GM23338 (cell line): ENCODE measurements around the gene ZBTB37. TPM values are rescaled to one million over a fixed set of nuclear protein-coding genes. Genes with fewer than 3 reads are reported as not detected.
"Not testable (repeated sequence)": the region's sequence is repeated elsewhere in the genome, so short reads cannot be mapped to it uniquely, and the experiment has no call there.

Source experiments
- ATAC-seq: fragments of 200-7000 bp; cut with Tn5 transposase; 3 replicates; pipeline ENCODE4 v1.9.1; 2020
- DNase-seq: peaks from one replicate; pipeline ENCODE4 v3.0.0-alpha.2; 2015; ENCODE audit warnings: low spot score
- H2AFZ ChIP-seq: fragments of 200-600 bp; sonication (generic); 2 replicates; pipeline ENCODE4 v1.8.0; 2016; ENCODE audit warnings: antibody characterized with exemption, mild to moderate bottlenecking, moderate library complexity
- H3F3A ChIP-seq: fragments of 200-600 bp; sonication (generic); replicated peaks from 2 replicates; pipeline ENCODE4 v1.8.0; 2017; ENCODE audit warnings: antibody characterized with exemption, mixed run types, low read depth
- H3K27ac ChIP-seq: fragments of 200-600 bp; sonication (generic); 2 replicates; pipeline ENCODE4 v1.6.1; 2016; ENCODE audit warnings: low read depth
- H3K27me3 ChIP-seq: fragments of 200-600 bp; sonication (generic); 2 replicates; pipeline ENCODE4 v1.8.0; 2016; ENCODE audit warnings: mild to moderate bottlenecking, mixed run types, moderate library complexity; ENCODE audit not compliant: insufficient read depth
- H3K36me3 ChIP-seq: fragments of 200-600 bp; sonication (generic); 2 replicates; pipeline ENCODE4 v1.8.0; 2016; ENCODE audit warnings: mild to moderate bottlenecking; ENCODE audit not compliant: insufficient read depth
- H3K4me1 ChIP-seq: fragments of 200-600 bp; sonication (generic); 2 replicates; pipeline ENCODE4 v1.8.0; 2016; ENCODE audit warnings: mild to moderate bottlenecking, moderate library complexity; ENCODE audit not compliant: insufficient read depth
- H3K4me2 ChIP-seq: fragments of 200-600 bp; sonication (generic); 2 replicates; pipeline ENCODE4 v1.7.1; 2017; ENCODE audit warnings: mixed run types
- H3K4me3 ChIP-seq: fragments of 200-600 bp; sonication (generic); 2 replicates; pipeline ENCODE4 v1.6.1; 2016; ENCODE audit warnings: mixed run types
- H3K79me2 ChIP-seq: fragments of 200-600 bp; sonication (generic); replicated peaks from 2 replicates; pipeline ENCODE4 v1.8.0; 2017; ENCODE audit warnings: mild to moderate bottlenecking; ENCODE audit not compliant: insufficient read depth
- H3K9me2 ChIP-seq: fragments of 200-600 bp; sonication (generic); 2 replicates; pipeline ENCODE4 v1.8.0; 2017; ENCODE audit not compliant: insufficient read depth
- H4K20me1 ChIP-seq: fragments of 200-600 bp; sonication (generic); replicated peaks from 2 replicates; pipeline ENCODE4 v1.8.0; 2017; ENCODE audit warnings: mild to moderate bottlenecking; ENCODE audit not compliant: insufficient read depth
- H3K27ac Mint-ChIP-seq: 2 replicates; pipeline ENCODE4 v1.8.0; 2020; ENCODE audit warnings: inconsistent platforms, mild to moderate bottlenecking, moderate library complexity, mixed read lengths
- H3K27me3 Mint-ChIP-seq: 3 replicates; pipeline ENCODE4 v1.8.0; 2022; ENCODE audit warnings: low read depth, mild to moderate bottlenecking, moderate library complexity, mixed read lengths, inconsistent platforms; ENCODE audit not compliant: insufficient read depth, poor library complexity
- H3K36me3 Mint-ChIP-seq: 3 replicates; pipeline ENCODE4 v1.8.0; 2021; ENCODE audit warnings: low read depth, mild to moderate bottlenecking, inconsistent platforms, moderate library complexity, mixed read lengths
- H3K4me1 Mint-ChIP-seq: 3 replicates; pipeline ENCODE4 v1.8.0; 2020; ENCODE audit warnings: mild to moderate bottlenecking, inconsistent platforms, mixed read lengths
- H3K4me3 Mint-ChIP-seq: 3 replicates; pipeline ENCODE4 v1.8.0; 2021; ENCODE audit warnings: moderate library complexity, mild to moderate bottlenecking, inconsistent platforms, mixed read lengths
- H3K9me3 Mint-ChIP-seq: 3 replicates; pipeline ENCODE4 v1.8.0; 2020; ENCODE audit warnings: moderate library complexity, mild to moderate bottlenecking, inconsistent platforms, mixed read lengths
- CTCF ChIP-seq, 2 experiments: fragments of 200-600 bp in 1 of 2; sonication (generic) in 1 of 2; conservative IDR thresholded peaks; 2 replicates each; pipeline versions ENCODE4 v1.5.1 to v1.6.1; 2016 to 2017; ENCODE audit warnings: antibody characterized with exemption in 2 of 2, low read depth in 2 of 2, mild to moderate bottlenecking in 2 of 2, moderate library complexity in 1 of 2
- EZH2phosphoT487 ChIP-seq: fragments of 200-600 bp; sonication (generic); IDR thresholded peaks from one replicate; pipeline ENCODE4 v1.8.1; 2018; ENCODE audit warnings: antibody characterized with exemption; ENCODE audit not compliant: unreplicated experiment
- POLR2AphosphoS5 ChIP-seq: IDR thresholded peaks from 2 replicates; pipeline ENCODE4 v1.6.1; 2016; ENCODE audit warnings: antibody characterized with exemption, low read depth
- polyA plus RNA-seq: library from polyadenylated mRNA; unstranded; fragments of >200 nt; fragmentation: Nextera tagmentation; extraction: Ambion mirVana; gene quantifications from 2 replicates; pipeline ENCODE4 v1.2.1, GENCODE V29; 2016
- total RNA-seq: library from RNA; depleted of rRNA; stranded (reverse); fragments of >200 nt; shearing (Covaris generic); gene quantifications from 2 replicates; pipeline ENCODE4 v1.2.3, GENCODE V29; 2014
- TF ChIP-seq, protein P1 (sequence below): fragments of 250-450 bp; sonication (Bioruptor Pico); IDR thresholded peaks from 2 replicates; pipeline ENCODE4 v1.5.0; 2020; ENCODE audit warnings: mild to moderate bottlenecking, moderate library complexity

ZBTB37 gene
- total and polyA plus RNA-seq, 2 experiments from 2014 or later: 2.7 to 15.8 TPM

DNA sequence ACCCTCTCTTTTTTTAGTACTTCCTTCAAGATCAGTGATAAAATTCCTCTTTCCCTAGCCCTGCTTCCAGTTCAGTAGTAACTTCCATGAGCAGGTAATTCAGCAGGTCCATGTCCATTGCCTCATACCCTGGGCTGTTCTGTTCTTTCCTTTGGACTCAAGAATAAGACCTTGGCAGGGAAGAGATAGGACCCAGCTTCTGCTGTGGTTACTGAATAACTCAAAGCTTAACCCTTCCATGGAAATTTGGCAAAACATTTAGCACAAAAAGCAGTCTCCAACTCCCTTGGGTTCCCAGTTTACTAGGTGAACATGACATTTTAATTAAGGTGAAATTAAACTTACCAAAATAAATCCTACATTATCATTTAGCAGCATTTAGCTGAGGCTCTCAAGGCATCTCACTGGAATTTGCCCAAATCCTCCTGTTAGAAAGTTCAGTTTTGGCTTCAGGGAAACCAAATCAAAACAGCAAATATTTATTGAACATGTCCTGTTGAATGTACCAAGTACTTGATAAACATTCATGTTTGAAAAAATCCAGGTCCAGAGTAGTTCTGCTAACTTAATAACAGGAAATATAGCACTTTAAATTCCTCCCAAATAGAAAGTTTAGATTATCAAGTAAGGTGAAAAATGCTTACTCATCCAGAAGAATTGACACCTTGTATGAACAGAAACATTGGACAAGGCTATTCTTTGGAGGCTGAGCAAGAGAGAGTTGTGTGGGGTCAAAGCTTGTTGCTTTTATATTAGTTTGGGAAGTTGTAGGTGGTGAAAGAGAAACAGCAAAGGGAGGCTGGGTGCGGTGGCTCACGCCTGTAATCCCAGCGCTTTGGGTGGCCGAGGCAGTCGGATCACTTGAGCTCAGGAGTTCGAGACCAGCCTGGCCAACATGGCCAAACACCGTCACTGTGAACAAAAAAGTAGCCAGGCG is 57.4 kb downstream of the ZBTB37 start (continued):
- TF ChIP-seq, protein P1, sequence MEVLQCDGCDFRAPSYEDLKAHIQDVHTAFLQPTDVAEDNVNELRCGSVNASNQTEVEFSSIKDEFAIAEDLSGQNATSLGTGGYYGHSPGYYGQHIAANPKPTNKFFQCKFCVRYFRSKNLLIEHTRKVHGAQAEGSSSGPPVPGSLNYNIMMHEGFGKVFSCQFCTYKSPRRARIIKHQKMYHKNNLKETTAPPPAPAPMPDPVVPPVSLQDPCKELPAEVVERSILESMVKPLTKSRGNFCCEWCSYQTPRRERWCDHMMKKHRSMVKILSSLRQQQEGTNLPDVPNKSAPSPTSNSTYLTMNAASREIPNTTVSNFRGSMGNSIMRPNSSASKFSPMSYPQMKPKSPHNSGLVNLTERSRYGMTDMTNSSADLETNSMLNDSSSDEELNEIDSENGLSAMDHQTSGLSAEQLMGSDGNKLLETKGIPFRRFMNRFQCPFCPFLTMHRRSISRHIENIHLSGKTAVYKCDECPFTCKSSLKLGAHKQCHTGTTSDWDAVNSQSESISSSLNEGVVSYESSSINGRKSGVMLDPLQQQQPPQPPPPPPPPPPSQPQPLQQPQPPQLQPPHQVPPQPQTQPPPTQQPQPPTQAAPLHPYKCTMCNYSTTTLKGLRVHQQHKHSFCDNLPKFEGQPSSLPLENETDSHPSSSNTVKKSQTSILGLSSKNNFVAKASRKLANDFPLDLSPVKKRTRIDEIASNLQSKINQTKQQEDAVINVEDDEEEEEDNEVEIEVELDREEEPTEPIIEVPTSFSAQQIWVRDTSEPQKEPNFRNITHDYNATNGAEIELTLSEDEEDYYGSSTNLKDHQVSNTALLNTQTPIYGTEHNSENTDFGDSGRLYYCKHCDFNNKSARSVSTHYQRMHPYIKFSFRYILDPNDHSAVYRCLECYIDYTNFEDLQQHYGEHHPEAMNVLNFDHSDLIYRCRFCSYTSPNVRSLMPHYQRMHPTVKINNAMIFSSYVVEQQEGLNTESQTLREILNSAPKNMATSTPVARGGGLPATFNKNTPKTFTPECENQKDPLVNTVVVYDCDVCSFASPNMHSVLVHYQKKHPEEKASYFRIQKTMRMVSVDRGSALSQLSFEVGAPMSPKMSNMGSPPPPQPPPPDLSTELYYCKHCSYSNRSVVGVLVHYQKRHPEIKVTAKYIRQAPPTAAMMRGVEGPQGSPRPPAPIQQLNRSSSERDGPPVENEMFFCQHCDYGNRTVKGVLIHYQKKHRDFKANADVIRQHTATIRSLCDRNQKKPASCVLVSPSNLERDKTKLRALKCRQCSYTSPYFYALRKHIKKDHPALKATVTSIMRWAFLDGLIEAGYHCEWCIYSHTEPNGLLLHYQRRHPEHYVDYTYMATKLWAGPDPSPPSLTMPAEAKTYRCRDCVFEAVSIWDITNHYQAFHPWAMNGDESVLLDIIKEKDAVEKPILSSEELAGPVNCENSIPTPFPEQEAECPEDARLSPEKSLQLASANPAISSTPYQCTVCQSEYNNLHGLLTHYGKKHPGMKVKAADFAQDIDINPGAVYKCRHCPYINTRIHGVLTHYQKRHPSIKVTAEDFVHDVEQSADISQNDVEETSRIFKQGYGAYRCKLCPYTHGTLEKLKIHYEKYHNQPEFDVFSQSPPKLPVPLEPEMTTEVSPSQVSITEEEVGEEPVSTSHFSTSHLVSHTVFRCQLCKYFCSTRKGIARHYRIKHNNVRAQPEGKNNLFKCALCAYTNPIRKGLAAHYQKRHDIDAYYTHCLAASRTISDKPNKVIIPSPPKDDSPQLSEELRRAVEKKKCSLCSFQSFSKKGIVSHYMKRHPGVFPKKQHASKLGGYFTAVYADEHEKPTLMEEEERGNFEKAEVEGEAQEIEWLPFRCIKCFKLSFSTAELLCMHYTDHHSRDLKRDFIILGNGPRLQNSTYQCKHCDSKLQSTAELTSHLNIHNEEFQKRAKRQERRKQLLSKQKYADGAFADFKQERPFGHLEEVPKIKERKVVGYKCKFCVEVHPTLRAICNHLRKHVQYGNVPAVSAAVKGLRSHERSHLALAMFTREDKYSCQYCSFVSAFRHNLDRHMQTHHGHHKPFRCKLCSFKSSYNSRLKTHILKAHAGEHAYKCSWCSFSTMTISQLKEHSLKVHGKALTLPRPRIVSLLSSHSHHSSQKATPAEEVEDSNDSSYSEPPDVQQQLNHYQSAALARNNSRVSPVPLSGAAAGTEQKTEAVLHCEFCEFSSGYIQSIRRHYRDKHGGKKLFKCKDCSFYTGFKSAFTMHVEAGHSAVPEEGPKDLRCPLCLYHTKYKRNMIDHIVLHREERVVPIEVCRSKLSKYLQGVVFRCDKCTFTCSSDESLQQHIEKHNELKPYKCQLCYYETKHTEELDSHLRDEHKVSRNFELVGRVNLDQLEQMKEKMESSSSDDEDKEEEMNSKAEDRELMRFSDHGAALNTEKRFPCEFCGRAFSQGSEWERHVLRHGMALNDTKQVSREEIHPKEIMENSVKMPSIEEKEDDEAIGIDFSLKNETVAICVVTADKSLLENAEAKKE (CRISPR knock-in tag): no peak

- not testable (repeated sequence) for H3K79me2 ChIP-seq, H3F3A ChIP-seq, H3K36me3 ChIP-seq, H3K4me1 Mint-ChIP-seq, H4K20me1 ChIP-seq, H3K27me3 Mint-ChIP-seq, H3K4me3 Mint-ChIP-seq, H3K27me3 ChIP-seq, H3K27ac Mint-ChIP-seq, H3K4me2 ChIP-seq, DNase-seq, H3K36me3 Mint-ChIP-seq, H3K4me3 ChIP-seq, ATAC-seq, H3K27ac ChIP-seq, H3K9me2 ChIP-seq, H2AFZ ChIP-seq, H3K9me3 Mint-ChIP-seq
- H3K4me1 ChIP-seq: peaks cover 11% of the 10 kb centered on the region
These were observed 62.4 kb downstream of the ZBTB37 start for GRCh38 chr1:173930541-173930940.

DNA sequence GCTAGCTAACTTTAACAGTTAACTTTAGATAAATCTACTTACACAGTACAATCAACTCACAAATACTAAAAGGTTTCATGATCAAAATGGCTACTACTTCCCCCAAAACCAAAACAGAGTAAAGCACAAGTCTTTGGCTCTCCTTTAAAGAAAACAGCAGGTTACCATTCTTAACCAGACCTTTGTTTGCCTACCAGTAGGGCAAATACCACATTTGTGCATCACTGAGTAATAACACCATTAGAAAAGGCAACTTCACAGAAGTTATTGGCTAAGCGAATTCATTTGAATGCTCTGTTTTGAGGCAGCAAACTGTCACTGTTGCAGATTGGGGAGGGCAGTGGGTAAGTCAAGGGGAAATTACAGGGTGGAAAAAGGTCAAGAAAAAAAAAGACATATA is 66.3 kb downstream of the ZBTB37 start:
- H3K4me2 ChIP-seq: no peak overlapping the region
- no peak overlapping the region for H2AFZ ChIP-seq
- H3K27me3 ChIP-seq: no peaks in the 10 kb centered on the region
- no peaks in the 10 kb centered on the region for H3F3A ChIP-seq
- H3K79me2 ChIP-seq: no peaks in the 10 kb centered on the region
- peaks cover 11% of the 10 kb centered on the region for H3K4me1 Mint-ChIP-seq
- H4K20me1 ChIP-seq: no peaks in the 10 kb centered on the region
- no peaks in the 10 kb centered on the region for H3K9me3 Mint-ChIP-seq
- no peak overlapping the region for H3K27ac ChIP-seq
- peaks cover 13% of the 10 kb centered on the region for H3K4me1 ChIP-seq
- no peak overlapping the region for H3K27ac Mint-ChIP-seq
- H3K36me3 Mint-ChIP-seq: peaks cover 25% of the 10 kb centered on the region
- peak; percentile 82 for ATAC-seq
- no peaks in the 10 kb centered on the region for H3K9me2 ChIP-seq
- H3K36me3 ChIP-seq: 0 out of 2 replicates have a peak, but pooled peaks cover 5% of the 10 kb centered on the region
- H3K4me3 Mint-ChIP-seq: no peak overlapping the region
- peaks cover 1% of the 10 kb centered on the region for H3K27me3 Mint-ChIP-seq
- H3K4me3 ChIP-seq: no peak overlapping the region
- peak; percentile 47 for DNase-seq
- no peak for TF ChIP-seq EZH2phosphoT487
- no peak for TF ChIP-seq POLR2AphosphoS5
- no peak for TF ChIP-seq CTCF (conservative IDR thresholded peaks at IDR 0.05; ENCODE audit: low read depth in 2 of 2)
